ENCODE data around the gene GDAP1L1. TPM values are rescaled to one million over a fixed set of nuclear protein-coding genes. Genes with fewer than 3 reads are reported as not detected.

Gene GDAP1L1
- total RNA-seq, 1 donor from 2014 or later = 1.1 TPM

GRCh38 chr20:44255942-44256341 is 8.8 kb downstream of the GDAP1L1 start:
- H3K36me3 Mint-ChIP-seq (ENCODE audit: insufficient read depth) = no peaks in the 10 kb centered on the region
- no peaks in the 10 kb centered on the region for H3K9me3 Mint-ChIP-seq (ENCODE audit: low read depth)
- H3K27ac Mint-ChIP-seq = no peak overlapping the region
- H3K4me3 Mint-ChIP-seq (ENCODE audit: low read depth) = no peak overlapping the region
- no peak for TF ChIP-seq CTCF (IDR thresholded peaks at IDR 0.05; ENCODE audit: unreplicated experiment)
- no peaks in the 10 kb centered on the region for H3K4me1 Mint-ChIP-seq (ENCODE audit: low read depth)
- DNase-seq (ENCODE audit: low spot score, unreplicated experiment) = no peak
- peaks cover 7% of the 10 kb centered on the region for H3K27me3 Mint-ChIP-seq

- no peak for TF ChIP-seq CTCF (IDR thresholded peaks at IDR 0.05; ENCODE audit: unreplicated experiment)
- peaks cover 10% of the 10 kb centered on the region for H3K27me3 Mint-ChIP-seq
- no peak overlapping the region for H3K27ac Mint-ChIP-seq
- no peaks in the 10 kb centered on the region for H3K9me3 Mint-ChIP-seq (ENCODE audit: low read depth)
- peaks cover 5% of the 10 kb centered on the region for H3K4me1 Mint-ChIP-seq (ENCODE audit: low read depth)
- H3K4me3 Mint-ChIP-seq (ENCODE audit: low read depth) = no peak overlapping the region
- no peak for DNase-seq (ENCODE audit: low spot score, unreplicated experiment)
- H3K36me3 Mint-ChIP-seq (ENCODE audit: insufficient read depth) = no peaks in the 10 kb centered on the region
Observed at GRCh38 chr20:44256961-44257360, 9.9 kb downstream of the GDAP1L1 start.

- peaks cover 5% of the 10 kb centered on the region for H3K4me1 Mint-ChIP-seq (ENCODE audit: low read depth)
- DNase-seq (ENCODE audit: low spot score, unreplicated experiment) = no peak
- no peaks in the 10 kb centered on the region for H3K9me3 Mint-ChIP-seq (ENCODE audit: low read depth)
- peaks cover 6% of the 10 kb centered on the region for H3K27me3 Mint-ChIP-seq
- no peak overlapping the region for H3K4me3 Mint-ChIP-seq (ENCODE audit: low read depth)
- H3K36me3 Mint-ChIP-seq (ENCODE audit: insufficient read depth) = no peaks in the 10 kb centered on the region
- H3K27ac Mint-ChIP-seq = no peak overlapping the region
- no peak for TF ChIP-seq CTCF (IDR thresholded peaks at IDR 0.05; ENCODE audit: unreplicated experiment)
Observed at GRCh38 chr20:44258226-44258890, 11.2 kb downstream of the GDAP1L1 start.

GRCh38 chr20:44264287-44264686 is 17.2 kb downstream of the GDAP1L1 start:
- DNase-seq (ENCODE audit: low spot score, unreplicated experiment) = no peak
- Mint-ChIP-seq H3K4me1 (ENCODE audit: low read depth) (peaks cover 5% of the 10 kb centered on the region), H3K9me3 (ENCODE audit: low read depth) (peaks cover 6% of the 10 kb centered on the region), H3K4me3 (ENCODE audit: low read depth) (no peak overlapping the region), H3K27me3 (peaks cover 6% of the 10 kb centered on the region), H3K27ac (no peak overlapping the region), H3K36me3 (ENCODE audit: insufficient read depth) (peaks cover 1% of the 10 kb centered on the region)
- no peak for TF ChIP-seq CTCF (IDR thresholded peaks at IDR 0.05; ENCODE audit: unreplicated experiment)

GRCh38 chr20:44268802-44269201 is 21.7 kb downstream of the GDAP1L1 start:
- Mint-ChIP-seq H3K27ac (no peak overlapping the region), H3K9me3 (ENCODE audit: low read depth) (peaks cover 7% of the 10 kb centered on the region), H3K4me3 (ENCODE audit: low read depth) (no peak overlapping the region), H3K4me1 (ENCODE audit: low read depth) (no peaks in the 10 kb centered on the region), H3K27me3 (no peaks in the 10 kb centered on the region), H3K36me3 (ENCODE audit: insufficient read depth) (peaks cover 3% of the 10 kb centered on the region)
- no peak for DNase-seq (ENCODE audit: low spot score, unreplicated experiment)
- no peak for TF ChIP-seq CTCF (IDR thresholded peaks at IDR 0.05; ENCODE audit: unreplicated experiment)
